ENCODE results near the gene FLVCR1.

The FLVCR1 gene

GRCh38 chr1:212822956-212823355 is 35.1 kb upstream of the FLVCR1 start:
- POLR2A ChIA-PET, result no interaction called here
- no peak for DNase-seq (ENCODE audit: extremely low spot score)
- no peak for TF ChIP-seq CTCF (IDR thresholded peaks at IDR 0.05; ENCODE audit: control extremely low read depth, extremely low read depth, low read depth, missing control alignments)
- CTCF ChIA-PET, result interaction anchor here (1.3 kb wide), 1 partner anchor 8 kb away, joined by 5 read pairs; no protein-coding TSS in a partner anchor

GRCh38 chr1:212824201-212824600 is 33.9 kb upstream of the FLVCR1 start:
- no peak for TF ChIP-seq CTCF (IDR thresholded peaks at IDR 0.05; ENCODE audit: control extremely low read depth, extremely low read depth, low read depth, missing control alignments)
- no peak for DNase-seq (ENCODE audit: extremely low spot score)
- POLR2A ChIA-PET, result no interaction called here
- CTCF ChIA-PET, result interaction anchor here (1.1 to 1.3 kb wide), 3 partner anchors 9 to 171 kb away, joined by 3 to 5 read pairs (median 3); no protein-coding TSS in a partner anchor

GRCh38 chr1:212825798-212826452 is 32.1 kb upstream of the FLVCR1 start:
- POLR2A ChIA-PET, result no interaction called here
- CTCF ChIA-PET, result interaction anchor here (2.1 kb wide), 1 partner anchor 11 kb away, joined by 8 read pairs; no protein-coding TSS in a partner anchor
- TF ChIP-seq CTCF (IDR thresholded peaks at IDR 0.05; ENCODE audit: control extremely low read depth, extremely low read depth, low read depth, missing control alignments), result no peak
- no peak for DNase-seq (ENCODE audit: extremely low spot score)

- POLR2A ChIA-PET, result no interaction called here
- no peak for TF ChIP-seq CTCF (IDR thresholded peaks at IDR 0.05; ENCODE audit: control extremely low read depth, extremely low read depth, low read depth, missing control alignments)
- DNase-seq (ENCODE audit: extremely low spot score), result no peak
- CTCF ChIA-PET, result interaction anchor here (0.7 to 2.1 kb wide), 3 partner anchors 10 to 162 kb away, joined by 3 to 8 read pairs (median 3); no protein-coding TSS in a partner anchor
Observed at GRCh38 chr1:212827171-212827776, 30.8 kb upstream of the FLVCR1 start.

GRCh38 chr1:212827831-212828278 is 30.2 kb upstream of the FLVCR1 start:
- ChIA-PET POLR2A (no interaction called here), CTCF (interaction anchor here (0.7 to 2.4 kb wide), 4 partner anchors 10 to 167 kb away, joined by 3 to 6 read pairs (median 4); no protein-coding TSS in a partner anchor)
- DNase-seq (ENCODE audit: extremely low spot score), result no peak
- no peak for TF ChIP-seq CTCF (IDR thresholded peaks at IDR 0.05; ENCODE audit: control extremely low read depth, extremely low read depth, low read depth, missing control alignments)

GRCh38 chr1:212828395-212828794 is 29.7 kb upstream of the FLVCR1 start:
- CTCF ChIA-PET, result interaction anchor here (0.8 to 2.4 kb wide), 3 partner anchors 14 to 166 kb away, joined by 3 to 6 read pairs (median 5); no protein-coding TSS in a partner anchor
- POLR2A ChIA-PET, result no interaction called here
- no peak for TF ChIP-seq CTCF (IDR thresholded peaks at IDR 0.05; ENCODE audit: control extremely low read depth, extremely low read depth, low read depth, missing control alignments)
- DNase-seq (ENCODE audit: extremely low spot score), result no peak

GRCh38 chr1:212833211-212834207 is 24.6 kb upstream of the FLVCR1 start:
- POLR2A ChIA-PET, result interaction anchor here (0.7 to 1.2 kb wide), 2 partner anchors 24 to 1309 kb away, joined by 3 to 10 read pairs; partner anchors contain the start of gene FLVCR1
- CTCF ChIA-PET, result interaction anchor here (1.0 to 1.3 kb wide), 4 partner anchors 9 to 168 kb away, joined by 3 to 5 read pairs (median 4); no protein-coding TSS in a partner anchor
- DNase-seq (ENCODE audit: extremely low spot score), result peak; percentile 48

Data from GM10248 (cell line).